BLaER1 (cell line): ENCODE results near the gene PEPD.
A peak's percentile ranks its signal among the peaks of the same experiment; 100 is the strongest.

Experiments
- H3K27ac ChIP-seq: shearing (Covaris generic); formaldehyde crosslinking; 2 replicates; pipeline ENCODE4 v1.8.1; 2022
- H3K27me3 ChIP-seq: shearing (Covaris generic); formaldehyde crosslinking; 2 replicates; pipeline ENCODE4 v1.8.1; 2022
- H3K36me3 ChIP-seq: shearing (Covaris generic); formaldehyde crosslinking; 2 replicates; pipeline ENCODE4 v1.8.1; 2022
- H3K4me1 ChIP-seq: shearing (Covaris generic); formaldehyde crosslinking; 2 replicates; pipeline ENCODE4 v1.8.1; 2022
- H3K4me2 ChIP-seq: shearing (Covaris generic); formaldehyde crosslinking; 2 replicates; pipeline ENCODE4 v1.8.1; 2022
- H3K4me3 ChIP-seq: shearing (Covaris generic); formaldehyde crosslinking; 2 replicates; pipeline ENCODE4 v1.8.1; 2022
- H3K9ac ChIP-seq: shearing (Covaris generic); formaldehyde crosslinking; 2 replicates; pipeline ENCODE4 v1.8.1; 2022
- H3K9me3 ChIP-seq: shearing (Covaris generic); formaldehyde crosslinking; 2 replicates; pipeline ENCODE4 v1.8.1; 2022
- H4K20me1 ChIP-seq: shearing (Covaris generic); formaldehyde crosslinking; 2 replicates; pipeline ENCODE4 v1.8.1; 2022
- Cebpa-rat ChIP-seq: shearing (Covaris generic); IDR thresholded peaks from 2 replicates; pipeline ENCODE4 v1.8.1; 2022

PEPD gene

DNA sequence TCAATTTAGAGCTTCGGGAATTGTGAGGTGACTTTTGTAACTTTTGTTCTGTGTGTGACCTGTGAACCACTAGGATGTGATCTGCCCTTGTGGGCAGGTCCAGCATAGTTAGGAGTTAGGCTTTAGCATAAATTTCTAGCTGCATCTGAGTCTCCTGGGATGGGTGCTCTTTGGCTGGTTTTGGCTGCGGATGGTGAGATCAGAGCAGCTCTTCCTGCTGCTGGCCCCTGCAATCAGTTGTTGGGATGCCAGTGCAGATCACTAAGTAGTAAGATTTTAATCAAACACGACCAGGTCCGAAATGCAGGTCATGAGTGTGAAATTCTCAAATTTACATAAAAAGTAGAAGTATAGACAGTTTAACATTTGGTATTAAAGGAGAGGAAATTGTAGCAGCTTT lies 139.6 kb downstream of the PEPD start:
- H3K4me2 ChIP-seq = no peak overlapping the region

DNA sequence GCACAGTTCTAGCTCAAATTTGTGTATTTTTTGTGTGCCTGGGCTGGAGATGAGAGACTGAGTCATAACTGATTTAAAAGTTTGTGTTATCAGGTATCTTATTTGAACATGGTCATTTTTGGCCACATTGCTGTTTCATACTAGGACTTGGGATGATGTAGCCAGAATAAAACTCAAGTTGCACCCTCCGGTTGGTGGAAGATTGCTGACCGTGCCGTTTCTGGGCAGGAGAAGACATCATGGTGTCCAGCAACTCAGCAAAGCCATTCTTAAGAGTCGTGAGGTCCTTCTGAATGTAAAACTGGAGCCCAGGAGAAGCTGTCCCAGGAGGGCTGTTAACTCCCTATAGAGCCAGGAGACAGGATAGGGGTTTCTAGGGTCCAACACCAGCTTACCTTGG lies 140.5 kb downstream of the PEPD start:
- H3K27me3 ChIP-seq = no peaks in the 10 kb centered on the region
- no peak overlapping the region for H3K27ac ChIP-seq
- no peaks in the 10 kb centered on the region for H3K9me3 ChIP-seq
- no peak overlapping the region for H3K4me3 ChIP-seq
- H4K20me1 ChIP-seq = peaks cover 100% of the 10 kb centered on the region
- TF ChIP-seq Cebpa-rat = no peak
- H3K36me3 ChIP-seq = peaks cover 79% of the 10 kb centered on the region
- peaks cover 31% of the 10 kb centered on the region for H3K4me1 ChIP-seq
- no peak overlapping the region for H3K4me2 ChIP-seq
- no peak overlapping the region for H3K9ac ChIP-seq

More for the DNA sequence above, 139.6 kb downstream of the PEPD start:
- Histone ChIP-seq H3K4me3 (no peak overlapping the region), H3K4me1 (peaks cover 31% of the 10 kb centered on the region), H3K36me3 (peaks cover 84% of the 10 kb centered on the region), H3K9ac (no peak overlapping the region), H3K9me3 (no peaks in the 10 kb centered on the region), H4K20me1 (peaks cover 100% of the 10 kb centered on the region), H3K27ac (no peak overlapping the region), H3K27me3 (no peaks in the 10 kb centered on the region)
- TF ChIP-seq Cebpa-rat = no peak

DNA sequence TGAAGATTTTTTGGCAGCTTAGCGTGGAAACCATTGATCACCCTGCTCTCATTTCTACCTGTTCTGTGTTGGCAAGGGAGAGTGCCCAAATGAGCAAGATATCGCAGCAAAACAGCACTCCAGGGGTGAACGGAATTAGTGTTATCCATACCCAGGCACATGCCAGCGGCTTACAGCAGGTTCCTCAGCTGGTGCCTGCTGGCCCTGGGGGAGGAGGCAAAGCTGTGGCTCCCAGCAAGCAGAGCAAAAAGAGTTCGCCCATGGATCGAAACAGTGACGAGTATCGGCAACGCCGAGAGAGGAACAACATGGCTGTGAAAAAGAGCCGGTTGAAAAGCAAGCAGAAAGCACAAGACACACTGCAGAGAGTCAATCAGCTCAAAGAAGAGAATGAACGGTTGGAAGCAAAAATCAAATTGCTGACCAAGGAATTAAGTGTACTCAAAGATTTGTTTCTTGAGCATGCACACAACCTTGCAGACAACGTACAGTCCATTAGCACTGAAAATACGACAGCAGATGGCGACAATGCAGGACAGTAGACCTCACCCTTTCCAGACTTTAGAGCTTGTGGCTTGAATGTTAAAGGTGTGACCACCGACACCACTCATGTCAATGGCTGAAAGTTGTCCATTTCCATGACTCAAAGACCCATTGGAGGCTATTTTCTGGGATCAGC lies 142.3 kb downstream of the PEPD start:
- Histone ChIP-seq H3K27me3 (no peaks in the 10 kb centered on the region), H4K20me1 (peaks cover 100% of the 10 kb centered on the region), H3K27ac (no peak overlapping the region), H3K4me2 (no peak overlapping the region), H3K36me3 (peaks cover 74% of the 10 kb centered on the region), H3K4me3 (no peak overlapping the region), H3K9me3 (no peaks in the 10 kb centered on the region), H3K9ac (no peak overlapping the region), H3K4me1 (peaks cover 43% of the 10 kb centered on the region)
- no peak for TF ChIP-seq Cebpa-rat

DNA sequence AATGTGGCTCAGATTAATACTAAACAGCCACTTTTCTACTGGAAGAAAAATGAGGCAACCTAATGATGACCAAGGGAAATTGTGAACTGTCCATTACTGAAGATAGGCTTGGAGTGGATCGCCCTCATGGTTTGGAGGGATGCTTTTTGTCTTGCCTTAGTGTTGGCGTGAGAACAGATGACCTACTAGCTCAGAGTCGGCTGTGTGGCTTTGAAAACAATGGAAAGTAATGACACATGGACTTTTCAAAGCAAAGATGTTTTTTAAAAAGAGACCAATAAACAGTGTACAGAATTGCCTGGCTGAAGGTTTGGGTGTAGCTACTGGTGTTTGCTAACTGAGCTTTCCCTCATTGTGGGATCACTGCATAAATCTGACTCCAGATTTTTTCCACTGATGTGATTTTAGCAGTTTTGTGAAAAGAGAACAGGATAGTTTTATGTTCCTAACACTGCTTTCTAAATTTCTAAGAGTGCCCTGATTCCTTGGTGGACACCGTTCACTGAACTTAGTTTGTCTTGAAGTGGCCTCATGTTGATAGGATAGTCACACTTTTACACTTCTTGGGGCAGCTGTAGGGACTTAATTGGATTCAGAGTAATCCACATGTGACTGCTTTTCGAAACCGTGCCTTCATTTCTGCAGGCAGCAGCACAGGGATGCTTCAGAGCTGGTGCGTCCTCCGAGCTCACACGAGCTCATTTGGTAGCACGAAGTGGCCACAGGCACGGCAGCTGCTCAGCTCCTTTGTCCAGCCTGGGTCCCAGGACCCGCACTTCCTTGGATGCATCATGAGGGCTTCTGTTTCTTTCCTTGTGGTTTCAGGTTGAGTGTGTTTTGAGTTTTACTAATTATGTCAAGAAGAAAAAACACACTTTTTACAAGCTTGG lies 143.8 kb downstream of the PEPD start:
- Histone ChIP-seq H4K20me1 (peaks cover 89% of the 10 kb centered on the region), H3K27ac (no peak overlapping the region), H3K27me3 (no peaks in the 10 kb centered on the region), H3K4me3 (no peak overlapping the region), H3K36me3 (peaks cover 61% of the 10 kb centered on the region), H3K4me1 (peaks cover 46% of the 10 kb centered on the region), H3K4me2 (no peak overlapping the region), H3K9me3 (no peaks in the 10 kb centered on the region), H3K9ac (no peak overlapping the region)
- no peak for TF ChIP-seq Cebpa-rat

DNA sequence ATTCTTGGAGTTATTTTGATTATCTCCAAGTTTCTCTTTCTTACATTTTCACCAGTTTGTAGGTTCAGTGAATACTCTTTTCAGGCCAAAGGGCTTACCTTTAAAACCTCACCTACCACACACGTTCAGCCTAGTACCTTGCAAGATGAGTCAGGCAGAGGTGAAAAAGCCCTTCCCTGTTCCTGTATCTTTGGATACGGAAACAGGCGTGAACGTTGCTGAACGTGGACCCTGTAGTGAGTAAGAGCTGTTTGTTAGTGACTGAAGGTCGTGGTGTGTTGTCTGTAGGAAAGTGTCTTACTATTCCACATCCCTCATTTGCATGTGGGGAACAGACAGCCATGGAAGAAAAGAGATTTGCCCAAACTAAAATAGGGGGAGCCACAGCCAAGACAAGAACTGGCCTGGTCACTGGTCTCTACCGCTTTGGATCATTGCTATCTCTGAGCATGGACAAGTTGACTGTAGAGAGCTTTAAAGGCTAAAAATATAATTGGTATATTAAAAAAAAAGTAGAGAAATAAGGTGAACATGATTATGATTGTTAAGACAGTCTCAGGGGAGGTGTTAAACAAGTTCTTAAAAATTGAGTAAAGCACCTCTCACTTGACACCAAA lies 144.5 kb downstream of the PEPD start:
- Histone ChIP-seq H3K4me2 (peak overlapping the region; percentile 94), H3K36me3 (peaks cover 56% of the 10 kb centered on the region), H3K27me3 (no peaks in the 10 kb centered on the region), H3K9ac (no peak overlapping the region), H3K9me3 (no peaks in the 10 kb centered on the region), H3K27ac (no peak overlapping the region), H4K20me1 (peaks cover 81% of the 10 kb centered on the region), H3K4me3 (no peak overlapping the region), H3K4me1 (peaks cover 49% of the 10 kb centered on the region)
- TF ChIP-seq Cebpa-rat = no peak

GRCh38 chr19:33376423-33376822 lies 145.2 kb downstream of the PEPD start:
- Histone ChIP-seq H3K4me2 (peak overlapping the region; percentile 94), H3K9me3 (no peaks in the 10 kb centered on the region), H3K4me3 (no peak overlapping the region), H3K4me1 (peaks cover 53% of the 10 kb centered on the region), H3K9ac (no peak overlapping the region), H3K27ac (no peak overlapping the region), H4K20me1 (peaks cover 74% of the 10 kb centered on the region), H3K27me3 (no peaks in the 10 kb centered on the region), H3K36me3 (peaks cover 50% of the 10 kb centered on the region)
- TF ChIP-seq Cebpa-rat = no peak

- no peak overlapping the region for H3K27ac ChIP-seq
- peaks cover 68% of the 10 kb centered on the region for H4K20me1 ChIP-seq
- H3K27me3 ChIP-seq = no peaks in the 10 kb centered on the region
- peaks cover 44% of the 10 kb centered on the region for H3K36me3 ChIP-seq
- H3K9me3 ChIP-seq = no peaks in the 10 kb centered on the region
- H3K4me3 ChIP-seq = peak overlapping the region; percentile 93; the same call in 1 of the 2 replicates
- 0 out of 2 replicates have a peak overlapping the region, but pooled peaks have one; percentile 99 for H3K9ac ChIP-seq
- peak overlapping the region; percentile 94 for H3K4me2 ChIP-seq
- no peak for TF ChIP-seq Cebpa-rat
- H3K4me1 ChIP-seq = peaks cover 48% of the 10 kb centered on the region
Measured at GRCh38 chr19:33375837-33376159, 145.8 kb downstream of the PEPD start.

- no peaks in the 10 kb centered on the region for H3K9me3 ChIP-seq
- H3K4me2 ChIP-seq = peak overlapping the region; percentile 94
- peaks cover 39% of the 10 kb centered on the region for H3K36me3 ChIP-seq
- H3K27me3 ChIP-seq = no peaks in the 10 kb centered on the region
- peaks cover 48% of the 10 kb centered on the region for H3K4me1 ChIP-seq
- peak overlapping the region; percentile 99 for H3K9ac ChIP-seq
- peaks cover 63% of the 10 kb centered on the region for H4K20me1 ChIP-seq
- peak overlapping the region; percentile 93 for H3K4me3 ChIP-seq
- H3K27ac ChIP-seq = peak overlapping the region; percentile 100
- no peak for TF ChIP-seq Cebpa-rat
Measured at GRCh38 chr19:33375156-33375836, 146.3 kb downstream of the PEPD start.

DNA sequence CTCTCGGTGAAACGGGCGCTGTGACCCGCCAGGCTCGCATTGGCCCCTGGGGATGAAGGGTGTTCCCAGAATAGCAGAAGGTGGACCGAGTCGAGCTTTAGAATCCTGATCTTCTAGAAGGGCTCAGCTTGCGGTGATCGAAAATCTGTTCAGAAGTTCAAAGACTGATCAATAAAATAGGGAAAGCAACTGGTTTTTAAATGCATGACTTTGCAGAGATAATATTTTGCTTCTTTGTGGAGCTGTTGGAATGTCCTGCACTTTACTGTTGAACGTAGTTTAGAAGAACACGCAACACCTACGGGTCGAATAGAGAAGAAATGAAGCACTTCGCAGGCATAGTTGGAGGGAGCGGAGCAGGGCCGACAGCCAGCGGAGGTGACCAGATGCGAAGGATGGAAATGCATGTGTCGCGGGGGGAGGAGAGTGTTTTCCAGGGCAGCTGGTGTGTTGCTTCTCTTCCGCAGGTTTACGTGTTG lies 147.3 kb downstream of the PEPD start:
- Histone ChIP-seq H3K27me3 (no peaks in the 10 kb centered on the region), H3K9me3 (no peaks in the 10 kb centered on the region), H3K9ac (peak overlapping the region; percentile 99), H3K27ac (peak overlapping the region; percentile 100), H4K20me1 (peaks cover 53% of the 10 kb centered on the region), H3K4me3 (peak overlapping the region; percentile 93), H3K4me2 (peak overlapping the region; percentile 94), H3K36me3 (peaks cover 28% of the 10 kb centered on the region), H3K4me1 (peaks cover 48% of the 10 kb centered on the region)
- no peak for TF ChIP-seq Cebpa-rat
